ENCODE data around the gene ATXN2. TPM values are rescaled to one million over a fixed set of nuclear protein-coding genes. Genes with fewer than 3 reads are reported as not detected.
"Not testable (repeated sequence)": the region's sequence is repeated elsewhere in the genome, so short reads cannot be mapped to it uniquely, and the experiment has no call there.

Gene ATXN2
- polyA plus RNA-seq, 4 donors: 56.3 to 84.6 (median 65.7) TPM

DNA sequence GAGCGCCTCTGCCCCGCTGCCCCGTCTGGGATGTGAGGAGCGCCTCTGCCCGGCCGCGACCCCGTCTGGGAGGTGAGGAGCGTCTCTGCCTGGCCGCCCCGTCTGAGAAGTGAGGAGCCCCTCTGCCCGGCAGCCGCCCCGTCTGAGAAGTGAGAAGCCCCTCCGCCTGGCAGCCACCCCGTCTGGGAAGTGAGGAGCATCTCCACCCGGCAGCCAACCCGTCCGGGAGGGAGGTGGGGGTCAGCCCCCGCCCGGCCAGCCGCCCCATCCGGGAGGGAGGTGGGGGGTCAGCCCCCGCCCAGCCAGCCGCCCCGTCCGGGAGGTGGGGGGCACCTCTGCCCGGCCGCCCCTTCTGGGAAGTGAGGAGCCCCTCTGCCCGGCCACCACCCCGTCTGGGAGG, 91.9 kb downstream of the ATXN2 start:
- not testable (repeated sequence) for DNase-seq (ENCODE audit: low read depth in 4 of 4, low spot score in 3 of 4)

DNA sequence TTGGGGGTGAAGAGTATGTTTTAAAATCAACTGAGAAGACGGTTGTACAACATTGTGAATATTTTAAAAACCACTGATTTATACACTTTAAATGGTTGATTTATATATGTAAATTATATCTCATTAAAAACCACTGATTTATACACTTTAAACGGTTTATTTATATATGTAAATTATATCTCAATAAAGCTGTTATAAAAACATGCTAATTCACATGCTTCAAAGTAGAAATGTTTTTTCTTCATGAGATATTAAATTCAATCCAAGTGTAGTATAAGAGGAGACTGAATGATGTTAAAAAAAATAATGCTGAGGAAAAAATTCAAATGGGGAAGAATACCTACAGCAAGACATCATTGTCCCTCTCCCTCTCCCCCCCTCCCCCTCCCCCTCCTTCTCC, 92.9 kb downstream of the ATXN2 start:
- DNase-seq (ENCODE audit: low read depth in 4 of 4, low spot score in 3 of 4): no peak

DNA sequence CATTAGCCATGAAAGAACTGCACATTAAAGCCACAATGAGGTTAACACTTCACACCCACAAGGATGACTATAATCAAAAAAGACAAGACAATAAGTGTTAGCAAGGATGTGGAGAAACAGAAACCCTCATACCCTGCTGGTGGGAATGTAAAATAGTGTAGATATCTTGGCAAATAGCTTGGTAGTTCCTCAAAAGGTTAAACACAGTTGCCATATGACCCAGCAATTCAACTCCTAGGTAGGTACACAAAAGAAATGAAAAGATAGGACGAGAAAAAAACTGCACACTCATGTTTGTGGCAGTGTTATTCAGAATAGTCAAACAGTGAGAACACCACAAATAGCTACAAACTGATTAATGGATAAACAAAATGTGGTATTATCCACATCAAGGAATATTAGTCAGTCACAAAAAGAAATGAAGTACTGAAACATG, 93.5 kb downstream of the ATXN2 start:
- DNase-seq (ENCODE audit: low read depth in 4 of 4, low spot score in 3 of 4): no peak

DNA sequence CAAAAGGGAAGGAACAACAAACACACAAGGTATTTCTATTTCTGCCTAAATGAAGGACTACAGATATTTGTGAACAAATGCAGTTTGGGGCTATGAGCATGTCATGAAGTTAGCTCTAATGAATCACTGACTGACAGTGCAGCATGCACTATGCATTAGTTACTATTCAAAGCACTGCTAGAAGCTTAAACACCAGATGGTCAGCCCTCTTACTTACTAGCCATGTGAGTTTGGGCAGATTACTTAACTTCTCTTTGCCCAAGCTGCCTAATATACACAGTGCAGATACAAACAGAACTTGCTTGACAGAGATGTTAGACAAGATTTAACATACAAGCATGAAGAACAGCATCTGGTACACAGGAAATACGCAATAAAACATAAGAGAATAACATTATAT, 96.0 kb downstream of the ATXN2 start:
- DNase-seq (ENCODE audit: low read depth in 4 of 4, low spot score in 3 of 4): no peak

DNA sequence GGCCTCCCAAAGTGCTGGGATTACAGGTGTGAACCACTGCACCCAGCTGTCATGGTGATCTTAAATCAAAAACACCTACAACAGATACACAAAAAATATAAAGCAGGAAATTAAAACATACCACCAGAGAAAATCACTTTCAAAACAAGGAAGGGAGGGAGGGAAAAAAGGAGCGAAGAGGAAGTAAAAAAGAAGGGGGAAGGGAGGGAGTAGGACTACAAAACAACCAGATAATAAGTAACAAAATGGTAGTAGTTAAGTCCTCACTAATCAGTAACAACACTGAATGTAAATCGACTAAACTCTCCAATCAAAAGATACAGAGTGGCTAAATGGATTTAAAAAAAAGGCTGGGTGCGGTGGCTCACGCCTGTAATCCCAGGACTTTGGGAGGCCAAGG, 104.4 kb downstream of the ATXN2 start:
- DNase-seq (ENCODE audit: low read depth in 4 of 4, low spot score in 3 of 4): no peak

DNA sequence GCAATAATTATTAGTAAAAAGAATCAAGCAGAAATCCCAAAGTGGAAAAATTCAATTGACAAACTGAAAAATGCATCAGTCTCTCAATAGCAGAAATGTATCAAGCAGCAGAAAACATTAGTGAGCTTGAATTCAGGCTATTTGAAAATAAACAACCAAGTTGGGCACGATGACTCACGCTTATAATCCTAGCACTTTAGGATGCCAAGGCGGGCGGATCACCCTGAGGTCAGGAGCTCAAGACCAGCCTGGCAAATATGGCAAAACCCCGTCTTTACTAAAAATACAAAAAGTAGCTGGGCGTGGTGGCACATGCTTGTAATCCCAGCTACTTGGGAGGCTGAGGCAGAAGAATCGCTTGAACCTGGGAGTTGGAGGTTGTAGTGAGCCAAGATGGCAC, 106.1 kb downstream of the ATXN2 start:
- not testable (repeated sequence) for DNase-seq (ENCODE audit: low read depth in 4 of 4, low spot score in 3 of 4)

DNA sequence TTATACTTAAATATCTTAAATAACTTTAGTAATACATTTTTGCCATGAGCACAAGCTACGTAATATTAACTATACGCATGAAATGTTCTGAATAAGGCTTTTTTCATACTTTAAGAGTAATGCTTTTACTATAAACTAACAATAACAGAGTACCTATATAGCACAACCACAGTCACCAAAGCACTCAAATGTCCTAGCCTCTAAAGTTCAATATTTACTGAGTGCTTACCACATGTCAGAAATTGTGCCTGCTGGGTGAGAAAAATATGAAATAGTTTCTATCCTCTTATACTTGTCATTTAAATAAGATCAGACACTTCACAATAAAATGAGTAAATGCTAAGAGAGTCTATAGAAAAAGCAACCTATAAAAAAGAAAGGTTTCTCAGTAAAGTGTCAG, 110.3 kb downstream of the ATXN2 start:
- no peak for DNase-seq (ENCODE audit: low read depth in 4 of 4, low spot score in 3 of 4)

DNA sequence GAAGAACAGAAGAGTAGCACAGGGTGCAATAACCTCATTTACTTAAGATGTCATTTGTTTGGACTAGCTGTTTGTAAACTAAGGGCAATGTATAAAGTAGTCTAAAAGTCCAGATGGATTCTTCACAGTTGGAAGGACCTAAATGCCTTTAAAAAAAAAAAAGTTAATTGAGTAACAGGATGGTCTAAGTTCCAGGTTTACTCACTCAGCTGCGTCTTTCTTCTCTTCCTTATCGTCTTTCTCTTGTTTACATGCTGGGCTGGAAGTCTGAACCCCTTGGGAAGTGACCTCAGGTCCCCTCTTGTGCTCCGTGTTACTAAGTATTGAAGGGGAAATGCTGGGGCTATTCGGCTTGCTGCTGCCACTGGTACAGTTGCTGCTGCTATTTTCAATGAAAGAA, 110.8 kb downstream of the ATXN2 start:
- DNase-seq (ENCODE audit: low read depth in 4 of 4, low spot score in 3 of 4): no peak

DNA sequence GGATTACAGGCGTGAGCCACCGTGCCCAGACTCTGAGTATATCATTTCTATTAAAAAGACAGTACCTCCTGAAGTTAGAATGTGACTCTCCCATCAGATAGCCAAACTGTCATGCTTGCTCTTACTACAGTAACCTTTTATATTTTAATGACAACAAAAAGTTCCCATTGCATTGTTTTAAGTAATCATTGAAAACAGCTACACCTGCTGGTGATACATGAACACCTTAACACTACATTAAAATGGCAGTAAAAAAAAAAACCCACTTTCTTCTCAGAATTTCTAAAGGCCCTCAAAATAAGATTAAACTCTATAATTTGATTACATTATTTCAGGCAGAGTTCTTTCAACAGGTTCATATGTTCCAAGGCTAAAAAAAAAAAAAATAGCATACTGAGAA, 116.7 kb downstream of the ATXN2 start:
- DNase-seq (ENCODE audit: low read depth in 4 of 4, low spot score in 3 of 4): no peak

DNA sequence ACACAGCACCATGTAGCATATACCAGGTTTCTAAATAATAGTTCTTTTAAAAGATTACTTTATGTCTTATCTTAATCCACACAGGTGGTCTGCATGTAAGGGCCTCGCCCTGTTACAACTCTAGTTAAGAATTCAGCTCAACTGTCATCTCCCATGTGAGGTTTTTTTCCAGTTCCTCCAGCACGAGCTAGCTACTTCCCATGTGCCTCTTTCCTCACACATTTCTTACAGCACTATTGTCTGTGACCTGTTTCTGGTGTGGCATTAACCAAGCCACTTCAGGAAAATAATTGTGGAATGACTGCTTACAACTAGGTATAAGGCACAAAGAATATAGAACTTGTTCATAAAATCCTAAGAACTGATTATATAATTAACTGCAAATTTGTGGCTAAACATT, 127.9 kb downstream of the ATXN2 start:
- no peak for DNase-seq (ENCODE audit: low read depth in 4 of 4, low spot score in 3 of 4)

DNA sequence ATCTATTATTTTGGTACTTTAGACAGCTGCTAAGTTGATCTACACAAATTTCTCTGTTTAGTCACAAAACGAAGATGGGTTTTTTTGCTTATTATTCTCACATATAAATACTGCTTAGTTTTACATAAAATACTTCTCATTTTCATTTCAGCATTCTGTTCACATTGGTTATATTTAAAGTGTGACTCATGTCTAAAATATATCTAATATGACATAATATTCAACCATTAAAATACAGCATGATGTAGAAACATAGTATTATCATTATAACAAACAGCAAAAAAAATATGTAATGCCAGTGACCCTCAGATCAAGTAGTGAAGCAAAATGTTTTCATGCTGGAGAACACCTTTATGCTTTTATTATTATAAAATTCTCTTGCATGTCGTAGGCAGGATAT, 129.7 kb downstream of the ATXN2 start:
- DNase-seq (ENCODE audit: low read depth in 4 of 4, low spot score in 3 of 4): no peak

DNA sequence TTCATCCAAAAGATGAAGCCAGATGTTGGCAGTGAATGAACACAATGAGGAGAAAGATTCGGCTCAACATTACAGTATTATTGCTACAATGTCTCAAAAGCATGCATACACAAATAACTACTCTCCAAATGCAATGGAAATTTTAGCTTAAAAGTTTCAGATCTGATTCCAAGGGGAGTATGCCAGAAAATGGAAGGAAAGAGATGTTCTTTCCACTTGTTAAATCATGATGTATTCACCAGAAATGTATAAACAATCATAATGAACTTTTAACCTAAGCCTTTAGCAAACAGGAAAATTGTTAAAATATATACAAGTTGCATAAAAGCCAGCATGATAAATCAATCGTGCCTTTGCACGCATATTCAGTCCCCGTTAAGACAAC, 131.3 kb downstream of the ATXN2 start:
- DNase-seq (ENCODE audit: low read depth in 4 of 4, low spot score in 3 of 4): no peak

DNA sequence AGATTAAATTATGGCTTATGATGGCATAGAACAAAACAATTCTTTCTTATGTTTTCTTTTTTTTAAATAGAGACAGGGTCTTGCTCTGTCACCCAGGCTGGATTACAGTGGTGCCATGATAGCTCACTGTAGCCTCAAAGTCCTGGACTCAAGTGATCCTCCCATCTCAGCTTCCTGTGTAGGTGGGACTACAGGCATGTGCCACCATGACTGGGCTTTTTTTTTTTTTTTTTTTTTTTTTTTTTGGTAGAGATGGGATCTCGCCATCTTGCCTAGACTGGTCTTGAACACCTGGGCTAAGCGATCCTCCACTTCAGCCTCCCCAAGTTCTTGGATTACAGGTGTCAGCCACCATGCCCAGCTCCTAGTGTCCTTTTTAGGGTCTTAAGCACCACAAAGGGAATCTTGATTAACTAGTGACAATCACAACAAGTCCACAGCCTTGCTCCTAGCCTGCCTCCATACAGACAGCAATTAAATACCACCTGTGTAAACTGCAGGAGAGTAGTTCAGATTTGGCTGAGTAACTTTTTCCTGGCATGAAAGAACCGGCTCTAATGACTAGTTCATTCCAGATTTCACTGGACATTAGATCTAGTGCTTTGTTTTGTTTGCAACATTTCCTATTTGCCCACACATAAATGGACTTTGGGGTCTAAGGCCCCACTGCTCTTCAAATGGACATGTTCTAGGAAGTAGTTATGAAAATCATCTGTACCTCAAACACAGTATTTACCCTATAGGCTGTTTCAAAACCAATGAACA, 131.8 kb downstream of the ATXN2 start:
- DNase-seq (ENCODE audit: low read depth in 4 of 4, low spot score in 3 of 4): no peak

DNA sequence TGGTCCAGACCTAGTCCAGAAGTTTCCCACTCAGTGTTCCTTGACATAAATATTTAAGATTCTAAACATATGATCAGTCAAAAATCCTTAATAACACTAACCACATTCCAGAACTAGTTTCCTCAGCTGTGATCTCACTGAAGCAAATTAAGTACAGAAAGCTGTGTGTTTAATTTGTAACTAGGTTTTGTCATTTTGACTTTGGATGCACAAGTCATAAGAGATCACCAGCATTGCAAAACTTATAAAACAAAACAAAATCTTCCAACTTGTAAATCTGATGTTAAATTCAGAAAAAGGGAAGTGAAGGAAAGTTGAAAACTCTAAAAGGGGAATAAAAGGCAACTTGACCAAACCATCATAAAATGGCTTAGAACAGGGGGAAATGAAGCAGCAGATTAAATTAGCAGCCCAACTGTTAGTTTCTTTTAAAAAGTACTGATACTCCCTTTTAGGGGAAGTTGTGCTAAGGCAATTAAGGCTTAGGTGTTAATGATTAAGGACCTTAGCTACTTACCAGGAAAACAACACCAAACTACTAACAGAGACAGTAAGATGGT, 136.8 kb downstream of the ATXN2 start:
- no peak for DNase-seq (ENCODE audit: low read depth in 4 of 4, low spot score in 3 of 4)

DNA sequence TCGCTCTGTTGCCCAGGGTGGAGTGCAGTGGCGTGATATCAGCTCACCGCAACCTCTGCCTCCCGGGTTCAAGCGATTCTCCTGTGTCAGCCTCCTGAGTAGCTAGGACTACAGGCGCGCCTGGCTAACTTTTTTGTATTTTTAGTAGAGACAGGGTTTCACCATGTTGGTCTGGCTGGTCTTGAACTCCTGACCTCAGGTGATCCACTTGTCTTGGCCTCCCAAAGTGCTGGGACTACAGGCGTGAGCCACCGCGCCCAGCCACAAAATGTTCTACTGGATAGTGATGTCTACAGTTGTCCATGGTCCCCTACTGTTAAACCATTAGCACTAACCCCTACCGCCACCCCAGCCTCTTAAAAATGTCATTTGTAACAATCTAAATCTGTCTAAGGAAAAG, 139.0 kb downstream of the ATXN2 start:
- not testable (repeated sequence) for DNase-seq (ENCODE audit: low read depth in 4 of 4, low spot score in 3 of 4)

DNA sequence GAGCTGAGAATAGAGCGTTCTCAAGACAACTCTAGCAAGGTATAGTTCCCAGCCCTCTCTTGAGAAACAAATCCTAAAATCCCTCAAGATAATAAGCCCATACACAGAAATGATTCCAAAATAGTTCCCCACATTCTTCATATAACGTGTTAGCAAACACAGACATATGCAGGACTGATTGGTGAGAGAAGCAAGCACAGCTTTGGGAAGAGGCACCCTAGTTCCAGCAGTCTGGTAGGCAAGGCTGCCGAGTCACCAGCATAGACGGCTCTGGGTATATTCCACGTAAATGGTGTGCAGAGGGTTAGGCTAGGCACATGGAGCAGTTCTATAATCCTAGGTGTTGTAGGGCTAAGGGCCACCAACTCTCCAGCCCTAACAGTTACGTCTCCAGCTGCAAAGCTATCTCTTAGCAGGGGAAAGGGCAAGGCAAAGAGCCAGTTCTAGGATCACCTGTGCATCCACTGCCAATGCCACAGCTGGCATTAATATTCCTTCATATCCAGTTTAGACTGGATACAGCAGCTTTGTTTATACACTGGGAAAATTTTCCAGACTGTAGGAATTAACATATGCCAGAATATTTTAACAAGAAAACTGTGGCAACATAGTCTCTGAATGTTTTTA, 140.5 kb downstream of the ATXN2 start:
- no peak for DNase-seq (ENCODE audit: low read depth in 4 of 4, low spot score in 3 of 4)

DNA sequence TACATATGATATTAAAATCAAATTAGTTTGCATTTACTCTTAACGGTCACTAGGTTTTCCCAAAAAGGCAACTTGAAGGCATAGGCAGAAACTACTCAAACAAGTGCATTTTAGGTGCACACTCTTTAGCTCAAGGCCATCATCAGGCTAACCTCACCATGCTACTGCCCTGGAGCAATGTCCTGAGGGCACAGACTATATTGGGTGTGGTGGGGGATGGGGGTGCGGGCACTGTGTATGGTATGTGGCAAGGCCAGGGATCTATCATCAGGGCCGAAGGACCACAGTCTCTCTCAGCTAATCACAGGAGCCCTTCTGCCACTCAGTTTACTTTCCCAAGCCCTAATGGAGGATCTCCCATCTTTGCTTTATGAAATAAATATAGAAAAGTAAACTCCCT, 141.5 kb downstream of the ATXN2 start:
- no peak for DNase-seq (ENCODE audit: low read depth in 4 of 4, low spot score in 3 of 4)

DNA sequence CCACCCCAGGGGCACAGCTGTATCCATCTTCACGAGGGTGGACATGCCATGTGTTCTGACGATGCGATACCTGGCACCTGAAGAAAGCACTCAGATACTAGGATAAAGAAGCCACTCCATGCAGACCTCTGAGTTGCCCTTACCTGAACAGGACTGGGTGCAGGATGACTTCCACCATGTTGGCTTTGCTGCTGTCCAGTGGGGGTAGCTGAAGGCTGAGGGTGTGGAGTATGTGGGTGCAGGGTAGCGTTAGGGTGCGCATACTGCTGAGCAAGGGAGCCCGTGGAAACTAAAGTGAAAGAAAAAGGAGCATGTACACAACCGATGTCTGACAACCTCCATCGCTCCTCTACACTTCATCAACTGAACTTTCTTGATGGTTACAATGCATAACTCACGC, 142.0 kb downstream of the ATXN2 start:
- no peak for DNase-seq (ENCODE audit: low read depth in 4 of 4, low spot score in 3 of 4)

DNA sequence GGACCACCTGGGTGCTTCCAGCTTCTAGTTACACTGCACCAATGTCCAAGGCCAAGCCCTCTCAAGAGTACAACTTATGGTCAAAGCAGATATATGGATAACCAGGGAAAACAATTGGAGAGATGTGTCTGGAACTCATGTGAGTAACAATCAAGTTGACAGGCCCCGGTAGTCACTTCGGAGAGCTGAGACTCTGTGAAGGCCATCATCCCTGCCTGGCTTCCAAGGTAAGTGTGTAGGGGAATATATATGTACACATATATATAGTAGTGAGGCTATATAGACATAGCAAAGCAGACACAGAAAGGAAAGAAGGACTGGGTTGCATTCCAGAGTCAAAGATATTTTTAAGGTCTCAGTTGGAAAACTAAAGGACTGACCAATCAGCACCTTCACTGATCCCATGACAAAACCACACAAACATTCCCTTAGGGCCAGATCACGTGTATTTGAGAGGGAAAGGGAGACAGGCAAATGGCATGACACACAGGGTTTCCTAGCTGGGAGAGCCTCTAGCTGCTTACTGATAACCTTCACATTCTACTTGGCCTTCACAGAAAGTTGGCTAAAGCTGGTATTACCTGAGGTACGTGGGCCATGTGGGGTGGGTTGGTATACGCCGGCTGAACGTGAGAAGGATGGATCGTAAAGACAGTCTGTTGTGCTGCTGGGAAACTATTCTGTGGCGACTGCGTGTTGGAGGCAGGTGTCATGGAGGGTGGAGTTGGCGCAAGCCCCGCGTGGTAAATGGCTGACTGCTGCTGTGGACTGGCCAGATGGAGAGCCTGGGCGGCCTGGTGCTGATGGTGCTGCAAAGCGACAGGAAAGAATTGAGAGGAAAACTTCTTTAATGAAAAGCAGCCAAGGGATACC, 143.4 kb downstream of the ATXN2 start:
- no peak for DNase-seq (ENCODE audit: low read depth in 4 of 4, low spot score in 3 of 4)

DNA sequence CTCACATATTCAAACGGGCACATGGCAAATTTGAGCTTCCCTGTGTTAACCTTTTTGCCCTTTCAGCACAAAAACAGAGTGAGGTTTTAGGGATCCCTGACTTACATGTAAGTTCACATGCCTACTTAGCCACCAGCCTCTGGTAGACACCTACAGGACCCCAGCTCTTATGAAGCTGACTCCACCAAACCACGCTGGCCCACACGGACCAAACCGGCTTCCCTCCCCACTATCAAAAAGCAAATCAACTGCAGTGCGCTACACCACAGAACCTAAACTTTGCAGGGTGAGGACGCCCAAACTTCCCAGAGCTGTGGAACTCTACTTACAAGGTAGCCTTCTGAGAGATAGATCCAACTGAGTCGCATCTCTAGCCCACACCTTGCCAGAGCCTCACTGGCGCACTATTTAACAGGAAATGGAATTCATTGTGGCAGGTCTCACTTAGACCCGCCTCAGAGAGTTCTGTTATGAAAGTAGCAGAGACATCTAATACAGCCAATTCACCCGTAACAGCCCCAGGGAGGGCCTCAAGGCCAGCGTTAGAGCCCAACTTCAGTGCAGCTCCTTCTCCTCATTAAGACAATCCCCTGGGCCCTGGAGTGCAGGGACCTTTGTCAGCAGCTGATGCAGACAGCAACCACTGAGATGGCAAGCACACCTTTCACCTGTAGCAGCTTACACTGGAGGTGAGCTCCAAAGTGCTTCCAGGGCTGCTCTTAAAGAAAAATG, 144.2 kb downstream of the ATXN2 start:
- no peak for DNase-seq (ENCODE audit: low read depth in 4 of 4, low spot score in 3 of 4)

DNA sequence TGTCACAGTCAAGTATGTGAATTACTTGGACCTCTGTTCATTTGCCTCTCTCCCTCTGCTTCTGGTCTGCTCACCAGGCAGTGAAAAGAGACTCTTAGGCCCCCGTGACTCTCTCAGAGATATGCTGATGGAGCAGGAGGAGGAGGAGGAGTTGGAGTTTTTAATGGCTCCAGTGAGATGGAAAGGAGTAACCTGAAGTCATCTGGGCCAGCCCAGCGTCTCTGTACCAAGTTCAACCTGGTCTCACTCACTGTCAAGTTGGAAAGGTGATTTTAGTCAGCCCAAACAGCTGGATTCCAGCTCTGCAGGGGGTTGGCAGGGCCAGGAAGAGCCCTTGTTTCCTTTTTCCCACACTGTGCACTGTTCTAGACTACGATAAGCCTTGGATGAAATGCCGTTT, 144.8 kb downstream of the ATXN2 start:
- no peak for DNase-seq (ENCODE audit: low read depth in 4 of 4, low spot score in 3 of 4)

Data from right renal pelvis (tissue), 4 donors.